ENCODE data around the gene HEPACAM. TPM values are rescaled to one million over a fixed set of nuclear protein-coding genes. Genes with fewer than 3 reads are reported as not detected.

Gene HEPACAM
- total RNA-seq, 1 experiment from 2014 or later = not detected

DNA sequence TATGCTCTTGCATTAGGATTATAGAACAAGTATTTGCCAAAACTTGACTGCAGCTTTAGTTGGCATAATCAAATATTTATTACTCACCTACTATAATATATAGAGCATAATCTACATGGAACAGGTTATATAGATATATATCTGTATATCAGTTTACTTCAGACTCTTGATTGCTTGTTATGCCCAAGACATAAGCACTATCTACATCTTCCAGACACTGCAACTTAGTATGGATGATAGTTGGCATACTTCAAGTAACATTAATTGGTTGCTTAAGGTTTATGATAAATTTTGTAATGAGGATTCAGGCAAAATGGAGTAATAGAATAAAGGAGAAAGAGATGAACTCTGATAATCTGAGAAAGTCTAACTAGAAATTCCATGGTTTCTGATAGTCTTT lies 19.2 kb upstream of the HEPACAM start:
- H2BK20ac ChIP-seq (ENCODE audit: low read depth, low read length, poor library complexity, severe bottlenecking) = no peak overlapping the region
- no peak overlapping the region for H3K9ac ChIP-seq (ENCODE audit: extremely low read depth, insufficient read length, low read length)
- no peak overlapping the region for H2BK12ac ChIP-seq (ENCODE audit: insufficient read length, low read depth, low read length)
- peaks cover 8% of the 10 kb centered on the region for H3K23me2 ChIP-seq (ENCODE audit: insufficient read length, low read depth, low read length, poor library complexity, severe bottlenecking)
- Mint-ChIP-seq H3K4me1 (no peaks in the 10 kb centered on the region), H3K36me3 (ENCODE audit: insufficient read depth in 1 of 3, low read depth in 3 of 3) (no peaks in the 10 kb centered on the region; a peak in 1 of 7 replicates), H3K4me3 (no peak overlapping the region), H3K27ac (no peak overlapping the region), H3K27me3 (ENCODE audit: low read depth) (no peaks in the 10 kb centered on the region; the same call in 1 of the 2 replicates), H3K9me3 (no peaks in the 10 kb centered on the region)
- no peak for DNase-seq
- H3K27ac ChIP-seq (ENCODE audit: insufficient read length, low read depth, low read length) = no peak overlapping the region
- H3K56ac ChIP-seq (ENCODE audit: insufficient read length, low read depth, low read length) = no peak overlapping the region
- H4K91ac ChIP-seq (ENCODE audit: insufficient read length, low read depth, low read length) = no peak overlapping the region
- no peaks in the 10 kb centered on the region for H3K9me3 ChIP-seq (ENCODE audit: control insufficient read depth, low read depth, low read length)
- no peak overlapping the region for H3K4ac ChIP-seq (ENCODE audit: low read depth, low read length)
- no peaks in the 10 kb centered on the region for H3K27me3 ChIP-seq (ENCODE audit: insufficient read depth, low read length)
- no peaks in the 10 kb centered on the region for H3K79me2 ChIP-seq (ENCODE audit: insufficient read depth, low read length)
- H2BK120ac ChIP-seq (ENCODE audit: low read depth, low read length, poor library complexity, severe bottlenecking) = no peak overlapping the region
- no peak overlapping the region for H2BK5ac ChIP-seq (ENCODE audit: insufficient read length, low read length)
- no peak overlapping the region for H4K8ac ChIP-seq (replicated peaks; ENCODE audit: insufficient read length, low read depth, low read length)
- no peak overlapping the region for H4K5ac ChIP-seq (ENCODE audit: insufficient read length, low read depth, low read length)
- H2AFZ ChIP-seq (ENCODE audit: low read length) = no peak overlapping the region
- no peaks in the 10 kb centered on the region for H4K20me1 ChIP-seq (ENCODE audit: control insufficient read depth, insufficient read depth, insufficient read length)
- no peak overlapping the region for H3K18ac ChIP-seq (ENCODE audit: insufficient read length, low read depth, low read length)
- no peaks in the 10 kb centered on the region for H3K79me1 ChIP-seq (ENCODE audit: insufficient read depth, low read depth, low read length, poor library complexity, severe bottlenecking)
- no peak for TF ChIP-seq CTCF (conservative IDR thresholded peaks at IDR 0.05)
- no peak overlapping the region for H3K23ac ChIP-seq (ENCODE audit: insufficient read length, low read depth, low read length)
- peak overlapping the region; percentile 79 for H3K4me2 ChIP-seq (ENCODE audit: insufficient read depth, insufficient read length, low read length)
- no peak overlapping the region for H2AK5ac ChIP-seq (ENCODE audit: insufficient read length, low read length)
- H3K14ac ChIP-seq (ENCODE audit: insufficient read depth, low read length) = no peak overlapping the region
- H2BK15ac ChIP-seq (ENCODE audit: low read depth, low read length) = no peak overlapping the region
- no peaks in the 10 kb centered on the region; the same call in 1 of the 2 replicates for H3K4me1 ChIP-seq (ENCODE audit: insufficient read depth, low read length)
- no peak overlapping the region for H3T11ph ChIP-seq (ENCODE audit: low read length)

Measured in H9 (cell line).